Subcutaneous abdominal adipose tissue (tissue), 5 donors: Measurements from ENCODE around the gene CRABP2.

Experiments
- H3K27ac ChIP-seq: one replicate; pipeline ENCODE4 v1.7.0; 2013; ENCODE audit warnings: low read depth, mild to moderate bottlenecking, inconsistent platforms, low read length, moderate library complexity
- H3K27me3 ChIP-seq, 5 donors: one replicate each; pipeline ENCODE4 v1.7.0; 2013; ENCODE audit warnings: low read length in 5 of 5, inconsistent platforms in 1 of 5; ENCODE audit not compliant: control insufficient read depth in 5 of 5, insufficient read depth in 4 of 5
- H3K36me3 ChIP-seq, 5 donors: one replicate each; pipeline ENCODE4 v1.7.0; 2013; ENCODE audit warnings: low read length in 5 of 5; ENCODE audit not compliant: control insufficient read depth in 5 of 5, insufficient read depth in 5 of 5
- H3K4me1 ChIP-seq, 5 donors: one replicate each; pipeline ENCODE4 v1.7.0; 2013; ENCODE audit warnings: low read length in 5 of 5, mild to moderate bottlenecking in 3 of 5, moderate library complexity in 1 of 5; ENCODE audit not compliant: control insufficient read depth in 5 of 5, insufficient read depth in 5 of 5
- H3K4me3 ChIP-seq, 5 donors: one replicate each; pipeline ENCODE4 v1.7.0; 2013; ENCODE audit warnings: low read length in 5 of 5, low read depth in 1 of 5
- H3K9ac ChIP-seq, 5 donors: one replicate each; pipeline ENCODE4 v1.7.0; 2013; ENCODE audit warnings: low read length in 5 of 5, mild to moderate bottlenecking in 4 of 5, moderate library complexity in 3 of 5
- H3K9me3 ChIP-seq, 5 donors: one replicate each; pipeline ENCODE4 v1.7.0; 2013; ENCODE audit warnings: low read length in 5 of 5; ENCODE audit not compliant: control insufficient read depth in 5 of 5
- donor health status: healthy.
- donor health status: healthy.
- donor health status: healthy.
- donor health status: healthy.
- donor health status: healthy.

The CRABP2 gene

DNA sequence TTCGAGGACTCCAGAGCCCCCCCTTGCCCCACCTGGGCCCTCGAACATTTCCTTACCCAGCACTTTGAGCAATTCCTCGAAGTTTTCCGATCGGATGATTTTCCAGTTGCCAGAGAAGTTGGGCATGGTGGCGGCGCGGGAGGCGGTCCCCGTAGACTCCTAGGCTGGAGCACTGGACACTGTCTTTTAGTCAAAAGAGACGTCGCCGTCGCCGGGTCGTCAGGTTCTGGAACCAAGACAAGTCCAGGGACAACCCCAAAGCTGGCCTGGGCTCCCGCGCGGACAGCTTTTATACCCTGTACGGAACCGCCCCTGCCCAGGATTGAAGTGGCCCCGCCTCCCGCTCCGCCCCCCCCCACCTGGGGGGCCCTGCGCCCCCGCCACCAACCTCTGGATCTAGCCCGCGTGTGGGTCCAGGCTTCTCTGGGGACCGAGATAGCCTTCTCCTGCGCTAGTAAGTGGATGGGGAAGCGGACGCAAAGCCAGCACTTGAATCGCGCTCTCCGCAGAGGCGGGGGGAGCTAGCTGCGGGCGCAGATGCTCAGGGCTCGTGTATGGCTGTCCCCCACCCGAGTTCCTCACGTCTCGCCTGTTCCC, at the start of gene CRABP2:
CRABP2 (minus strand) TSS at position 263 of the 597 bp plus-strand sequence; CDS start at position 126, 137 bp downstream.
- Histone ChIP-seq H3K27me3 (peaks cover 27 to 48% (median 34%) of the 10 kb centered on the region in 5 donors), H3K36me3 (peaks cover 0 to 2% (median 0%) of the 10 kb centered on the region in 5 donors), H3K27ac (peak within 1 kb of the TSS; percentile 67), H3K4me1 (peaks cover 7 to 70% (median 62%) of the 10 kb centered on the region in 5 donors), H3K9me3 (no peaks in the 10 kb centered on the region), H3K4me3 (peak within 1 kb of the TSS; percentile 51 to 66 (median 59)), H3K9ac (peak within 1 kb of the TSS in 4 of 5 donors; percentile 28 to 76 (median 53))

GRCh38 chr1:156754219-156754618, 48.8 kb upstream of the CRABP2 start:
- H3K9ac ChIP-seq: no peak overlapping the region
- H3K9me3 ChIP-seq: no peaks in the 10 kb centered on the region
- H3K27me3 ChIP-seq: no peaks in the 10 kb centered on the region
- H3K36me3 ChIP-seq: no peaks in the 10 kb centered on the region
- H3K27ac ChIP-seq: no peak overlapping the region
- H3K4me3 ChIP-seq: no peak overlapping the region
- peaks cover 10 to 48% (median 42%) of the 10 kb centered on the region in 5 donors for H3K4me1 ChIP-seq

DNA sequence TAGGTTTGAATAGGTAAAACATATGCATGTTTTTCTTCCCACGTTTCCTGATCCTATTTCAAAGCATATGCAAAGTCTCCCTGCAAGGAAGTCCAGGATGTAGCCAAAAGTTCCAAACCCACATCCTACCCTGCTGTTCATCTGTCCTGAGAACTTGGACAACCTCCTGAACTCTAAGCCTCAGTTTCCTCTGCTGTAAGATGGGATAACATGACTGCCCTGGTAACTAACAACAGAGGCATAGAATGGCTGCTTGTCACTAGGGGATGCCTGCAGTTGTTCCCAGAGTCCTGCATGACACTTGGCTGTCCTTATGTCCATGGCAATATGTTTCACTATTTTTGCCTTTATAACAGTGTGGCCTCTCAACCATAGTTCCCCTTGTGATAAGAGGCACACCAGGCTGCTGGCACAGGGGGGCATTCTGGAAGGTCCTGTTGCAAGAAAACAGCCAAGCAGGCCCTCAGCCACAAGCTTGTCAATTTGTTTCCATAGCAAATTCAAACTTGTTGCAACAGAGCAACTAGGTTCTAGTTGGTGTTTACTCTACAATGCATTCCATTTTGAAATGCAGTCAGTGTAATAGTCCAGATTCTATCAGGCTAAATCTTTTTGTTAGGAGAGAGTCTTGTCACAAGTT, 47.6 kb upstream of the CRABP2 start:
- no peaks in the 10 kb centered on the region for H3K27me3 ChIP-seq
- H3K4me3 ChIP-seq: peak overlapping the region; percentile 78 to 98 (median 93)
- H3K9me3 ChIP-seq: no peaks in the 10 kb centered on the region
- H3K27ac ChIP-seq: peak overlapping the region; percentile 94
- H3K4me1 ChIP-seq: peaks cover 19 to 61% (median 55%) of the 10 kb centered on the region in 5 donors
- peak overlapping the region in 3 of 5 donors; percentile 87 to 96 (median 91) for H3K9ac ChIP-seq
- H3K36me3 ChIP-seq: no peaks in the 10 kb centered on the region

GRCh38 chr1:156751757-156752481, 46.5 kb upstream of the CRABP2 start:
- H3K4me1 ChIP-seq: peaks cover 25 to 70% (median 63%) of the 10 kb centered on the region in 5 donors
- no peaks in the 10 kb centered on the region for H3K9me3 ChIP-seq
- H3K36me3 ChIP-seq: no peaks in the 10 kb centered on the region
- H3K4me3 ChIP-seq: peak overlapping the region; percentile 78 to 98 (median 93)
- peak overlapping the region; percentile 87 to 96 (median 90) for H3K9ac ChIP-seq
- no peaks in the 10 kb centered on the region for H3K27me3 ChIP-seq
- peak overlapping the region; percentile 94 for H3K27ac ChIP-seq

- Histone ChIP-seq H3K27me3 (no peaks in the 10 kb centered on the region), H3K9ac (peak within 1 kb of the TSS; percentile 95 to 99 (median 97)), H3K4me1 (peaks cover 25 to 75% (median 68%) of the 10 kb centered on the region in 5 donors), H3K27ac (peak within 1 kb of the TSS; percentile 100), H3K36me3 (no peaks in the 10 kb centered on the region), H3K9me3 (no peaks in the 10 kb centered on the region), H3K4me3 (peak within 1 kb of the TSS; percentile 78 to 98 (median 93))
Measured at GRCh38 chr1:156751451-156751756, 46.0 kb upstream of the CRABP2 start, which contains the start of gene HDGF. Gene HDGF (minus strand): TSS chr1:156751675. CDS start chr1:156751429, 246 bp downstream.

DNA sequence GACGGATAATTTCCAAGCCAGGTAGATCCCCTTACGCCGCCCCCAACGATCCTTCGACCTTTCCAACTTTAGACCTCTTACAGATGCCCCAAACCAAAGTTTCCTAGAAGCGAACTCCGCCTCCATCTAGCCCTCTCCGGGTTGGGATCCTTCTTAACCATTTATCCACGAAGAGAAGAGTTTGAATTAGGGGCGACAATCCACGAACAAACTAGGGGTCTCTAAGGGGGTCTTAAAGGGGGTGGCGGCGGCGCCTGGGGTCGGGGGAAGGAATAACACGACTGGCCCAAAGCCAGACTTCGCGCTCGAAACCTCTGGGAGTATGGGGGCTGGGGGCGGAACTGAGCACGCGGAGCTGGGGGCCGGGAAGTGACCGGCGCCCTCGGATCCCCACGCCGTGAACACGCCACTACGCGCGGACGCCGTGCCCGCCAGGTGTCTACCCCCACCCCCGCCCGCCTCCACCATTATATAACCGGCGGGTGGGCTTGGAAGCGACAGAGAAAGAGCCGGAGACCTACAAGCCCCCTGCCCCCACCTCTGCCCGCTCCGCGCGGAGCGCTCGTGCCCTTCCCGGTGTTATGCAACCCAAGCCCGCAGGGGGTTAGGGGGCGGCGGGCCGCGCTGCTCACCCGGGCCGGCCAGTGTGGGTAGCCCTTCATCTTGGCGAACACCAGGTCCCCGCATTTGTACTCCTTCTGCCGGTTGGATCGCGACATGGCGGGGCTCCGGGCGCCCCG, 45.5 kb upstream of the CRABP2 start:
- Histone ChIP-seq H3K36me3 (no peaks in the 10 kb centered on the region), H3K27me3 (no peaks in the 10 kb centered on the region), H3K9ac (peak overlapping the region; percentile 94 to 99 (median 97)), H3K9me3 (no peaks in the 10 kb centered on the region), H3K27ac (peak overlapping the region; percentile 100), H3K4me1 (peaks cover 25 to 81% (median 73%) of the 10 kb centered on the region in 5 donors), H3K4me3 (peak overlapping the region; percentile 78 to 98 (median 92))

DNA sequence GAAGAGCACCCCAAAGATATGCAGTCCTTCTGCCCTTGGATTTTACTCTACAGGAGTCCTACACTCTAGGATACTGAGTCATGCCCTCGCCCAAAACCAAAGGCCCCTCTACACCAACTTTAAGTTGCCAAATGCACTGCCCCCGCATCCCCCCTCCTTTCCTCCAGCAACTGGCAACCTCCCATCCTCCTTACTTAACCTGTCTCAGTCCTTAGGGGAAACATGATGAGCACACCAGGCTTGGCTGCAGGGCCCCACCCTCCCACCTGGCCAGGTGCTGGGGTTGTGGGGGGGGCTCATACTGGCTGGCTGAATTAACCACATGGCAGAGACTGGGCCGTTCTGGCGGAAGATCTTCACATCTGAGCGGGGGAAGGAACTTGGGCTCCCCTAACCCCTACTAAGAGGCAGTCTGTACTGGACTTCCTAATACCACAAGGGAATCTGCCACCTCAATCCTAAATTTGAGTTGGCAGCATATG, 44.8 kb upstream of the CRABP2 start:
- Histone ChIP-seq H3K9me3 (no peaks in the 10 kb centered on the region), H3K4me3 (peak overlapping the region; percentile 78 to 98 (median 92)), H3K27ac (peak overlapping the region; percentile 100), H3K27me3 (no peaks in the 10 kb centered on the region), H3K4me1 (peaks cover 25 to 81% (median 77%) of the 10 kb centered on the region in 5 donors), H3K9ac (peak overlapping the region; percentile 94 to 99 (median 97)), H3K36me3 (peaks cover 0 to under 1% (median 0%) of the 10 kb centered on the region in 5 donors)

GRCh38 chr1:156749419-156750118, 44.2 kb upstream of the CRABP2 start:
- H3K4me1 ChIP-seq: peaks cover 25 to 85% (median 77%) of the 10 kb centered on the region in 5 donors
- peak overlapping the region; percentile 94 to 99 (median 97) for H3K9ac ChIP-seq
- H3K9me3 ChIP-seq: no peaks in the 10 kb centered on the region
- H3K4me3 ChIP-seq: peak overlapping the region; percentile 78 to 98 (median 92)
- peak overlapping the region; percentile 100 for H3K27ac ChIP-seq
- H3K36me3 ChIP-seq: peaks cover 0 to 7% (median 6%) of the 10 kb centered on the region in 5 donors
- H3K27me3 ChIP-seq: no peaks in the 10 kb centered on the region
